H1 (cell line): Measurements from ENCODE around the gene KLKB1. TPM values are rescaled to one million over a fixed set of nuclear protein-coding genes. Genes with fewer than 3 reads are reported as not detected.
A peak's percentile ranks its signal among the peaks of the same experiment; 100 is the strongest.

Source experiments
- ASH2L ChIP-seq: fragments of 200-600, 300-600 bp; sonication (generic); IDR thresholded peaks from one replicate; pipeline ENCODE4 v1.7.1; 2017; ENCODE audit warnings: low read length
- CBX5 ChIP-seq: fragments of 300-800, 300-1000 bp; sonication (generic); IDR thresholded peaks from 2 replicates; pipeline ENCODE4 v1.7.1; 2016; ENCODE audit warnings: antibody characterized with exemption, low read length, low read depth
- CBX8 ChIP-seq: fragments of 300-800, 300-1000 bp; sonication (generic); IDR thresholded peaks from 2 replicates; pipeline ENCODE4 v1.7.1; 2016; ENCODE audit warnings: low read depth, low read length, borderline replicate concordance
- CHD1 ChIP-seq: IDR thresholded peaks from 2 replicates; pipeline ENCODE4 v1.6.1; 2012; ENCODE audit warnings: low read depth, low read length, improper control_type of control experiment
- CREB1 ChIP-seq: IDR thresholded peaks from 2 replicates; pipeline ENCODE4 v1.6.1; 2012; ENCODE audit warnings: inconsistent platforms
- EP300 ChIP-seq, 2 experiments: IDR thresholded peaks; 1 replicate in 1 of 2; 2 replicates in 1 of 2; pipeline ENCODE4 v1.6.1; 2011 to 2012; ENCODE audit warnings: low read depth in 2 of 2, low read length in 2 of 2, mild to moderate bottlenecking in 2 of 2, borderline replicate concordance in 1 of 2, inconsistent platforms in 1 of 2, moderate library complexity in 1 of 2
- EZH2 ChIP-seq: fragments of 200-600 bp; sonication (generic); IDR thresholded peaks from 2 replicates; pipeline ENCODE4 v1.7.1; 2012; ENCODE audit warnings: low read depth, mild to moderate bottlenecking, moderate library complexity, low read length, inconsistent platforms; ENCODE audit not compliant: severe bottlenecking
- FOSL1 ChIP-seq: IDR thresholded peaks from 2 replicates; pipeline ENCODE4 v1.6.1; 2011; ENCODE audit warnings: mild to moderate bottlenecking, low read depth, low read length, moderate library complexity; ENCODE audit not compliant: insufficient read depth
- GABPA ChIP-seq: IDR thresholded peaks from 2 replicates; pipeline ENCODE4 v1.6.1; 2011; ENCODE audit warnings: mild to moderate bottlenecking, low read length, moderate library complexity, borderline replicate concordance; ENCODE audit not compliant: insufficient read depth
- HDAC2 ChIP-seq, 2 experiments: fragments of 300-600 bp in 1 of 2; sonication (generic) in 1 of 2; IDR thresholded peaks; 2 replicates each; pipeline ENCODE4 v1.6.1; 2011 to 2012; ENCODE audit warnings: low read depth in 2 of 2, low read length in 2 of 2, mild to moderate bottlenecking in 2 of 2, moderate library complexity in 2 of 2, borderline replicate concordance in 1 of 2, inconsistent platforms in 1 of 2
- KDM5A ChIP-seq: fragments of 200-600 bp; IDR thresholded peaks from 2 replicates; pipeline ENCODE4 v1.7.1; 2012; ENCODE audit warnings: mild to moderate bottlenecking, low read length, inconsistent platforms, mixed read lengths
- MAFK ChIP-seq: IDR thresholded peaks from 2 replicates; pipeline ENCODE4 v1.6.1; 2012; ENCODE audit warnings: low read depth, mild to moderate bottlenecking, improper control_type of control experiment, low read length
- NANOG ChIP-seq: IDR thresholded peaks from 2 replicates; pipeline ENCODE4 v1.6.1; 2011; ENCODE audit warnings: low read length, low read depth, mild to moderate bottlenecking, inconsistent platforms; ENCODE audit not compliant: insufficient read depth, poor library complexity, severe bottlenecking
- RBBP5 ChIP-seq: IDR thresholded peaks from 2 replicates; pipeline ENCODE4 v1.7.1; 2012; ENCODE audit warnings: low read depth, mild to moderate bottlenecking, inconsistent platforms, low read length, moderate library complexity, borderline replicate concordance
- SUZ12 ChIP-seq: fragments of 200-600 bp; sonication (generic); IDR thresholded peaks from 2 replicates; pipeline ENCODE4 v1.6.1; 2012; ENCODE audit warnings: mild to moderate bottlenecking, inconsistent platforms, low read length, moderate library complexity, mixed read lengths
- TBP ChIP-seq: IDR thresholded peaks from 2 replicates; pipeline ENCODE4 v1.6.1; 2011; ENCODE audit warnings: low read depth, low read length, improper control_type of control experiment
- YY1 ChIP-seq: IDR thresholded peaks from 2 replicates; pipeline ENCODE4 v1.6.1; 2011; ENCODE audit warnings: low read depth, mild to moderate bottlenecking, low read length
- ZNF274 ChIP-seq: IDR thresholded peaks from 2 replicates; pipeline ENCODE4 v1.7.0; 2012; ENCODE audit warnings: low read length, borderline replicate concordance; ENCODE audit errors: extremely low read depth
- polyA plus RNA-seq, 7 experiments: library from polyadenylated mRNA; depleted of rRNA in 3 of 7; stranded (reverse) in 5 of 7; unstranded in 2 of 7; fragments of >200 nt in 5 of 7; fragments of 200-250 nt in 2 of 7; gene quantifications; 1 replicate in 5 of 7; 2 replicates in 1 of 7; 4 replicates in 1 of 7; pipeline versions ENCODE4 v1.2.1 to v1.2.3, GENCODE V29; 2011 to 2013; ENCODE audit warnings: missing spikeins in 2 of 7, mixed read lengths in 2 of 7
- total RNA-seq: library from RNA; stranded (reverse); fragmentation: NEBNext Ultra II Directional; extraction: Animal tissue kit (Norgen Biotek cat#: 25700); gene quantifications from 2 replicates; pipeline ENCODE4 v1.2.1, GENCODE V29; 2021
- TF ChIP-seq, protein P1 (sequence below): IDR thresholded peaks from 2 replicates; pipeline ENCODE4 v1.6.1; 2011; ENCODE audit warnings: low read length, improper control_type of control experiment
- TF ChIP-seq, protein P2 (sequence below): IDR thresholded peaks from 2 replicates; pipeline ENCODE4 v1.6.1; 2012; ENCODE audit warnings: inconsistent platforms

The KLKB1 gene
- total and polyA plus RNA-seq, 2 of the 8 experiments (the other 6 are each of a cell fraction or from before 2014, with no cell fraction given), result 12.0 to 20.9 TPM

DNA sequence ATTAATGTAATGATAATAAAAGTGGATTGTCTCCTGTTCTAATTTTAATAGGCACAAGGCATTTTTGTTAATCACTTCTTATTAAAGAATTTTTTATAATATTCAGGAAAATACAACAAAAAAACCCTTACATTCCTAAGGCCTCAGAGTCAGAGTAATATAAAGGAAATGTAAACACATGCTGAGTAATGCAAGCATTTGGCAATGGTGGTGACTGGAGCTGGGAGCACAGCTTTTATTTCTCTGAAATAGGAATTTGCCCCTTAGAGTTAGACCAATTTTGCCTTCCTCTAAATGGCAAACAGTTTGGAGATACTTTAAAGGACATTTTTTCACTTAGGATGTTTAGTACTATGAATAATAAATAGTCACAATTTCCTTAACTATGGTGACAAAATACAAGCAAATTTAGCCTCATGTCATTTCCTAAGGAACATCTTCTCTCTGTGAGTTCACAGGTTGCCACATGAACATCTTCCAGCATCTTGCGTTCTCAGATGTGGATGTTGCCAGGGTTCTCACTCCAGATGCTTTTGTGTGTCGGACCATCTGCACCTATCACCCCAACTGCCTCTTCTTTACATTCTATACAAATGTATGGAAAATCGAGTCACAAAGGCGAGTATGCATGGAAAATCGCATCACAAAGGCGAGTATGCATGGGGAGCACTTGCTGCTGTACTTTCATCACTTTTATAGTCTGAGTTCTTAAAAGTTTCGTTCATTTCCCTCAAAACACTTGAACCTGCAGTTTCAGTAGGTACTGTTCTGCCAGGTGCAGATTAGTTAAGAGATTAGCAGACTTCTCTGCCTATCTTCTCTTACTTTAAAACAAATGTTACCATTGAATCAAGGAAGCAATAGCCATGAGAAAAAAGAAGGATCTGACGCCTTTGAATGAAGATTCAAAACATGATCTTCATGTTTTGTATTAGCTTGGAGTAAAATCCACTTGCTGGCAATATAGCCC lies 22.8 kb downstream of the KLKB1 start (continued):
- TF ChIP-seq SUZ12 (no peak), CBX8 (no peak), MAFK (peak; percentile 18; the same call in 1 of the 2 replicates), CBX5 (no peak), CHD1 (peak; percentile 65; the same call in 1 of the 2 replicates), CREB1 (peak; percentile 50; the same call in 1 of the 2 replicates), YY1 (0 out of 2 replicates have a peak, but pooled peaks have one; percentile 15), EZH2 (no peak), GABPA (no peak), ASH2L (peak; percentile 63), TBP (peak; percentile 62), KDM5A (no peak), NANOG (peak; percentile 85), FOSL1 (no peak), RBBP5 (no peak), EP300 (IDR thresholded peaks at IDR 0.05; ENCODE audit: borderline replicate concordance in 1 of 2, low read depth in 2 of 2, low read length in 2 of 2) (peak in 1 of 2 experiments; percentile 91; a peak in 1 of 3 replicates), HDAC2 (IDR thresholded peaks at IDR 0.05; ENCODE audit: borderline replicate concordance in 1 of 2, low read depth in 2 of 2, low read length in 2 of 2) (peak in 1 of 2 experiments; percentile 33; a peak in 1 of 4 replicates), ZNF274 (no peak)
- TF ChIP-seq, protein P1, sequence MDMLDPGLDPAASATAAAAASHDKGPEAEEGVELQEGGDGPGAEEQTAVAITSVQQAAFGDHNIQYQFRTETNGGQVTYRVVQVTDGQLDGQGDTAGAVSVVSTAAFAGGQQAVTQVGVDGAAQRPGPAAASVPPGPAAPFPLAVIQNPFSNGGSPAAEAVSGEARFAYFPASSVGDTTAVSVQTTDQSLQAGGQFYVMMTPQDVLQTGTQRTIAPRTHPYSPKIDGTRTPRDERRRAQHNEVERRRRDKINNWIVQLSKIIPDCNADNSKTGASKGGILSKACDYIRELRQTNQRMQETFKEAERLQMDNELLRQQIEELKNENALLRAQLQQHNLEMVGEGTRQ, result no peak
- TF ChIP-seq, protein P2, sequence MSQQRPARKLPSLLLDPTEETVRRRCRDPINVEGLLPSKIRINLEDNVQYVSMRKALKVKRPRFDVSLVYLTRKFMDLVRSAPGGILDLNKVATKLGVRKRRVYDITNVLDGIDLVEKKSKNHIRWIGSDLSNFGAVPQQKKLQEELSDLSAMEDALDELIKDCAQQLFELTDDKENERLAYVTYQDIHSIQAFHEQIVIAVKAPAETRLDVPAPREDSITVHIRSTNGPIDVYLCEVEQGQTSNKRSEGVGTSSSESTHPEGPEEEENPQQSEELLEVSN, result no peak
